Suppressor macrophage treated with lipopolysaccharide for 4 hours (primary cell): Measurements from ENCODE around the gene PKD2L2.
"Not testable (repeated sequence)": the region's sequence is repeated elsewhere in the genome, so short reads cannot be mapped to it uniquely, and the experiment has no call there.

ENCODE experiments used
- DNase-seq: peaks from one replicate; pipeline ENCODE4 v3.0.0-alpha.2; 2020

The PKD2L2 gene

DNA sequence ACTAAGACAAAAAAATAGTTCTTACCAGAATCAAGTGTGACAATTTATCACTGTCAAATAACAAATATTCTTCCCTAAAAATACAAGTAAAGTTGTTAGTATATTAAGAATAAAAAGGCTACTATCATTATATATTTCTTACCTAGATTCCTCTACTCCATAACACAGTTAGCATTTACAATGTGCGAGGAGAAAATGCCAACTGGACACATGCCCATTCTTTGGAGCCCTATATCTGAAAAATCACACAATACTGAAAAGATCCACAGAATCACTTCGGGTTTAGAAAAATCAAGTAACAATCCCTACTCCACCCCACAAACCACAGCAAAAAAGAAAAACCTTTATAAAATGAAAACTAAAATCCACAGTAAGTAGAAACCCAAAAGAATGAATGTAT is 70.9 kb downstream of the PKD2L2 start:
- no peak for DNase-seq

DNA sequence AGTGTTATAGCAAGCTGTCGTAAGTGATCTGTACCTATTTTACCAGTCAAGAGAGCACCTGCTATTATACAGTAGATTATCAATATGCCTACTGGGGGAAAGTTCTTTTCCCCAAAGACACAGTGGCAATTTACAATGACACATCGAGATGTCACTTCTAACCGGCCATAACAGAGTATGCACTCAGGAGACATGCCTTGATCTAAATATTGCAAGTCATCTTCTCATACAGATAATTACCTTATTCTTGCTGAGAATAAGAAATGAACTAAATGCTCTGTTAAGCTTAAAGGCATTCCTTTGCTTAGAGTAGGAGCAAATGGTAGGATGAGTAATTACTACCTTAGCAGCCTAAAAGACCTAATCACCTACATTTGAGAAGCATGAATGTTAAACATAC is 71.6 kb downstream of the PKD2L2 start:
- no peak for DNase-seq

DNA sequence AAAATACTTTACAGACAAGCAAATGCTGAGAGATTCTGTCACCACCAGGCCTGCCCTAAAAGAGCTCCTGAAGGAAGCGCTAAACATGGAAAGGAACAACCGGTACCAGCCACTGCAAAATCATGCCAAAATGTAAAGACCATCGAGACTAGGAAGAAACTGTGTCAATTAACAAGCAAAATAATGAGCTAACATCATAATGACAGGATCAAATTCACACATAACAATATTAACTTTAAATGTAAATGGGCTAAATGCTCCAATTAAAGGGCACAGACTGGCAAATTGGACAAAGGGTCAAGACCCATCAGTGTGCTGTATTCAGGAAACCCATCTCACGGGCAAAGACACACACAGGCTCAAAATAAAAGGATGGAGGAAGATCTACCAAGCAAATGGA is 81.1 kb downstream of the PKD2L2 start:
- not testable (repeated sequence) for DNase-seq

DNA sequence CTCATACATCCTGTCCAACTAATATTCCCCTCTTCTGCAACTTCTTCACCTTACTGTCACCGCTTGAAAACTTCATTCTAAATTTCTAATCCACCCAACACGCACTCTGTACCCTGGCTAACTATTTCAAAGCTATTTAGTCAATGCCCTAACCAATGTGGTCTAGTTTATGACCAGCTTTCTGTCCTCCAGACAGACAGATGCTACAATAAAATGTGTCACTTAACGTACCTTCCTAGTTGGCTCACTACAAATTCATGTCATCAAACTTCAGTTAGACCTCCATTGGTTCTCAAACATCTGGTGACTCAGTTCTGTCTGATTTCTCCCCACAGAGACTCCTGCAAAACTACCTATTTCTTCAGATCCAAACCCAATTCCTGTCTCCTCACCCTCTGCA is 86.0 kb downstream of the PKD2L2 start:
- DNase-seq: no peak

DNA sequence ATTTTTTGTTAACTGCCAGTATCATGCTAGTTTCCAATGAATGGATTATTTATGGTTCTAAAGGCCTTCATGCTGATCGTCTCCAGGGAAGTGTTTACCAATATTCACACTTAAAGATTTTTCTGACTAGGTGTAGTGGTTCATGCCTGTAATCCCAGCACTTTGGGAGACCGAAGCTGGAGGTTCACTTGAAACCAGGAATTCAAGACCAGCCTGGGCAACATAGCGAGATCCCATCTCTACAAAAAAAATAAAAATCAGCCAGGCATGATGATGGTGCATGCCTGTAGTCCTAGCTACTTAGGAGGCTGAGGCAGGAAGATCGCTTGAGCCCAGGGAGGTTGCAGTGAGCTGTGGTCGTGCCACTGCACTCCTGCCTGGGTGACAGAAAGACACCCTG is 100.2 kb downstream of the PKD2L2 start:
- no peak for DNase-seq
